ENCODE results near the gene FGD3.

FGD3 gene

DNA sequence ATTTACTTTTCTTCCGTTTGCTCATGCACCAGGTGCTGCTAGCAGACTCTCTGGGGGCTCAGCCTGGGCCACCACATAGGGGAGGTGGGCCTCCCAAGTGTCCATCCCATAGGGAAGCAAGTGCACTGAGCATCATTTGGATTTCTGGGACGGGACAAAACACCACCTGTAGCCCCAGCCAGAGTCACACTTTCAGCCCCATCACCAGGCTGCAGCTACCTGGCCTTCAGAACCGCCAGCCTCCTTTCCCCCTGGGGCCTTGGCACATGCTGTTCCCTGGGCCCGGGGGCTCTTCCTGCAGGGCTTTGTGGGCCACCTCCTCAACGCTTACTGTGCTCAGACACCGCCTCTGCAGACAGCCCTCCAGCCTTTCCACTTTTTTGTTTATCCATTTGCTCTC lies 91.6 kb downstream of the FGD3 start:
- in situ Hi-C loops (cut with HindIII; ENCODE audit: low pct_ligation_motif_present, low sequenced_read_pairs): no loop called here
- H3K4me3 ChIP-seq (ENCODE audit: low read depth, low read length): no peak overlapping the region
- no peaks in the 10 kb centered on the region for H3K36me3 ChIP-seq (replicated peaks)
- no peak overlapping the region for H3K27ac ChIP-seq
- no peak for DNase-seq
- H3K27me3 ChIP-seq (replicated peaks): no peaks in the 10 kb centered on the region
- no peak for TF ChIP-seq CTCF (IDR thresholded peaks at IDR 0.05; ENCODE audit: low read depth, low read length, missing control alignments)

DNA sequence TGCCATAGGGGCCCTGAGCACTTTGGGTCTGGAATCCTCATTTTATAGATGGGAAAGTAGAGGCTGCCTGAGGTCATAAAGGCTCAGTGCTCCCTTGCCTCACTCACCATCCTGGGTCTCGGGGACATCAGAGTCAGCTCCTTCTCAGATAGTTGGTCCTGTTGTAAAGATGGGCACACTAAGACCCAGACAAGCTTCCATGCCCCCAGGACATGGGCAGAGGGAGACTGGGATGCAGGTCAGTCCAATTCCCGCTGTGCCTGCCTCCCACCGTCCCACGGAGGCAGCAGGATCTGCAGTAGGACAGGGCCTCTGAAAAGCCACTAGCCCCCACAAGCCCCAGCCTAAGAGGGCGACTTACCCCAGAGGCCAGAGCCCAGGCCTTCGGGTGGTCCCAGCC lies 92.1 kb downstream of the FGD3 start:
- Histone ChIP-seq H3K27me3 (replicated peaks) (no peaks in the 10 kb centered on the region), H3K27ac (no peak overlapping the region), H3K4me3 (ENCODE audit: low read depth, low read length) (no peak overlapping the region), H3K36me3 (replicated peaks) (no peaks in the 10 kb centered on the region)
- in situ Hi-C loops (cut with HindIII; ENCODE audit: low pct_ligation_motif_present, low sequenced_read_pairs): no loop called here
- TF ChIP-seq CTCF (IDR thresholded peaks at IDR 0.05; ENCODE audit: low read depth, low read length, missing control alignments): no peak
- no peak for DNase-seq

DNA sequence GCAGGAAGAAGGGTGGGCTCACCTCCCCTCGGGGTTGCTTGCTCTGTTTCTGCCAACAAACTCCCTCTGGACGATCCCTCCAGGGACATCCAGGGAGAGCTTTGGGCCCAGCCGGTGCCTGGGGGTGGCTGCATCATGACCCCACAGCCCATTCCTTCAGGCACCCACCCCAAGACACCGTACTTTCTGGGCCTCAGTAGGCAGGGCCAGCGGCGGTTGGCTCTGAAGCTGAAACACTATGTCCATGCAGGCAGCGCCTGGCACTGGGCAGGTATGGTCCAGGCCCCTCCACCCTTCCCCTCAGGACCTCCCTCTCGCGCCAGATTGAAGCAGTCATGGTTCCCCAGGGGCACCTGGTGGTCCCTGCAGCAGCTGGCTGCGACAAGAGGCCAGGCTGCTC lies 92.7 kb downstream of the FGD3 start:
- H3K36me3 ChIP-seq (replicated peaks): no peaks in the 10 kb centered on the region
- no peak for TF ChIP-seq CTCF (IDR thresholded peaks at IDR 0.05; ENCODE audit: low read depth, low read length, missing control alignments)

DNA sequence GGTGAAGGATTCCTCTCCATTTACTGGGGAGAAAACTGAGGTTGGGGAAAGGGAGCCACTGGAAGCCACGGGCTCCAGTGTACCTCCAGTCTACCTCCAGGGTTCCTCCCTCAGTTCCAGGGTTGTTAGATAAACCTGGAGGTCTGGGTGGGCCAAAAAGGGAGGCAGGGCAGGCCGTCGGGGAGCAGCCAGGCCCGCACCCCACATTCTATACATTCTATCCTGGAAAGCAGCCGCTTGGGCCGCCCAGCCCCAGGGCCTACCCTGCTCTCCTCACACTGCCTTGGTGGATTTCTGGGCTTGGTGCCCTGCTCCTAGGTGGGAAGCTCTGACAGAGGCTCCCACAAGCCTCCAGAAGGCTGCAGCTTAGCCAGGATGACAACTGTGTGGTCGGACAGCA lies 93.1 kb downstream of the FGD3 start:
- DNase-seq: no peak
- Histone ChIP-seq H3K27ac (no peak overlapping the region), H3K27me3 (replicated peaks) (no peaks in the 10 kb centered on the region), H3K36me3 (replicated peaks) (no peaks in the 10 kb centered on the region), H3K4me3 (ENCODE audit: low read depth, low read length) (no peak overlapping the region)
- in situ Hi-C loops (cut with HindIII; ENCODE audit: low pct_ligation_motif_present, low sequenced_read_pairs): no loop called here
- TF ChIP-seq CTCF (IDR thresholded peaks at IDR 0.05; ENCODE audit: low read depth, low read length, missing control alignments): no peak

More for the DNA sequence above, 92.7 kb downstream of the FGD3 start:
- Histone ChIP-seq H3K4me3 (ENCODE audit: low read depth, low read length) (no peak overlapping the region), H3K27me3 (replicated peaks) (no peaks in the 10 kb centered on the region), H3K27ac (no peak overlapping the region)
- in situ Hi-C loops (cut with HindIII; ENCODE audit: low pct_ligation_motif_present, low sequenced_read_pairs): no loop called here
- no peak for DNase-seq

GRCh38 chr9:93041108-93041802 lies 93.9 kb downstream of the FGD3 start:
- H3K27ac ChIP-seq: no peak overlapping the region
- DNase-seq: no peak
- in situ Hi-C loops (cut with HindIII; ENCODE audit: low pct_ligation_motif_present, low sequenced_read_pairs): no loop called here

More at GRCh38 chr9:93041108-93041802, 93.9 kb downstream of the FGD3 start:
- no peaks in the 10 kb centered on the region for H3K27me3 ChIP-seq (replicated peaks)
- H3K36me3 ChIP-seq (replicated peaks): no peaks in the 10 kb centered on the region
- no peak overlapping the region for H3K4me3 ChIP-seq (ENCODE audit: low read depth, low read length)
- no peak for TF ChIP-seq CTCF (IDR thresholded peaks at IDR 0.05; ENCODE audit: low read depth, low read length, missing control alignments)
